Activated T-cell treated with anti-CD3 and anti-CD28 coated beads, Interleukin-2, amount 50 U/mL, for 4 hours (primary cell): ENCODE results near the gene UEVLD. TPM values are rescaled to one million over a fixed set of nuclear protein-coding genes. Genes with fewer than 3 reads are reported as not detected.
A peak's percentile ranks its signal among the peaks of the same experiment; 100 is the strongest.
"Not testable (repeated sequence)": the region's sequence is repeated elsewhere in the genome, so short reads cannot be mapped to it uniquely, and the experiment has no call there.

Source experiments
- ATAC-seq, 2 donors: fragments of 200-7000 bp; cut with Tn5 transposase; one replicate each; pipeline ENCODE4 v1.10.0; 2021
- DNase-seq: peaks from one replicate; pipeline ENCODE4 v3.0.0-alpha.2; 2020
- H3K27me3 Mint-ChIP-seq: one replicate; pipeline ENCODE4 v1.8.0; 2021; ENCODE audit warnings: low read depth, mixed read lengths
- H3K36me3 Mint-ChIP-seq: one replicate; pipeline ENCODE4 v1.8.0; 2022; ENCODE audit warnings: mixed read lengths; ENCODE audit not compliant: insufficient read depth
- H3K4me1 Mint-ChIP-seq: one replicate; pipeline ENCODE4 v1.8.0; 2021; ENCODE audit warnings: low read depth, mixed read lengths
- H3K4me3 Mint-ChIP-seq: one replicate; pipeline ENCODE4 v1.8.0; 2021; ENCODE audit warnings: mild to moderate bottlenecking, moderate library complexity, mixed read lengths
- H3K9me3 Mint-ChIP-seq: one replicate; pipeline ENCODE4 v1.8.0; 2021; ENCODE audit warnings: mixed read lengths
- total RNA-seq, 3 donors: library from RNA; stranded (reverse); gene quantifications; one replicate each; pipeline ENCODE4 v1.2.1, GENCODE V29; 2021

Gene UEVLD
- total RNA-seq, 3 donors from 2014 or later = 9.5 to 11.6 (median 10.8) TPM

DNA sequence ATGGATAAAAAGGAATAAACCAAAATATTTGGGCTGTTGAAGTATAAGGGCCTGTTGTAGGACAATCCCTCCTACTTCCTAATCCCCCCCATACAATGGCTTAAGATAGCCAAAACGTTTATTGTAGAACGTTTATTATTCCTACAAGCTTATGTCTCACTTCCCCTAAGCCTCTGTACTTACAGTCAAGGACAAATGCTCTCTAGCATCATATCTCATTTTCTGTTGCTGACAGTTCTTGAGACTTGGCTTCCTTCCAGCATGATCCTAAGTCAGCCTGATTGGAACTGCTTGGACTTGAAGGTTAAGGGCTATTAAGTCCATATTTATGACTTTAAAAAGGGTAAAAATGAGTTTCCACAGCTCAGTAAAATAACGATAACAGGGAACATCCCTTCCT is 19.8 kb upstream of the UEVLD start:
- H3K4me1 Mint-ChIP-seq = no peaks in the 10 kb centered on the region
- no peak for ATAC-seq
- no peak for DNase-seq
- peaks cover 15% of the 10 kb centered on the region for H3K36me3 Mint-ChIP-seq
- H3K27me3 Mint-ChIP-seq = no peaks in the 10 kb centered on the region
- H3K4me3 Mint-ChIP-seq = no peak overlapping the region
- no peaks in the 10 kb centered on the region for H3K9me3 Mint-ChIP-seq

DNA sequence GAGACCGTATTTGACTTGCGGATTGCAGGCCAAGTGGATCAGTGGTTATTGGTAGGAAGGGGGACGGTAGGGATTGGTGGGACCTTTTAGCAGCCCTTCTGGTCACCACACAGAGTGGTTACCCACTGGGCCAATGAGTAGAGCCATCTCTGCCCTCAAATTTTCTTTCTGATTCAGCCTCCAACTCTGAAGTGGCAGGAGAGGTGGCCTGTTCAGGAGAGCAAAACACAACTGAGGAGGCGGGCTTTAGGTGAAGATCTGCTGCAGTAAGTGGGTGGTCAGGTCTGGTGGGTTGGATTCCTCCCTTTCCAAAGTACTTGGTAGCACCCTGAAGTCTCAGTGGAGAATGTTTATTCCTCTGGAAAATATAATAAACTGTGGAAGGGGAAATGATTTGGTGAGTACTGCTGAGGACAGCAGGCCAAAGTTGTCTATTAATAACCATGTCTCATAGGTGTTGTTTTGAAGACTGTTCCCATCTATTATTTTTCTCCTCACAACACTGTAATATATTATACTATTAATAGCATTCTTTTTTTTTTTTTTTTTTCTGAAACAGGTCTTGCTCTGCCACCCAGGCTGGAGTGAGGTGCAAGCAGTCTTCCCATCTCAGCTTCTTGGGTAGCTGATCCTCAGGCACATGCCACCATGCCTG is 12.5 kb upstream of the UEVLD start:
- no peak for ATAC-seq
- H3K9me3 Mint-ChIP-seq = no peaks in the 10 kb centered on the region
- no peak overlapping the region for H3K4me3 Mint-ChIP-seq
- H3K27me3 Mint-ChIP-seq = no peaks in the 10 kb centered on the region
- no peaks in the 10 kb centered on the region for H3K4me1 Mint-ChIP-seq
- DNase-seq = no peak
- peaks cover 2% of the 10 kb centered on the region for H3K36me3 Mint-ChIP-seq

DNA sequence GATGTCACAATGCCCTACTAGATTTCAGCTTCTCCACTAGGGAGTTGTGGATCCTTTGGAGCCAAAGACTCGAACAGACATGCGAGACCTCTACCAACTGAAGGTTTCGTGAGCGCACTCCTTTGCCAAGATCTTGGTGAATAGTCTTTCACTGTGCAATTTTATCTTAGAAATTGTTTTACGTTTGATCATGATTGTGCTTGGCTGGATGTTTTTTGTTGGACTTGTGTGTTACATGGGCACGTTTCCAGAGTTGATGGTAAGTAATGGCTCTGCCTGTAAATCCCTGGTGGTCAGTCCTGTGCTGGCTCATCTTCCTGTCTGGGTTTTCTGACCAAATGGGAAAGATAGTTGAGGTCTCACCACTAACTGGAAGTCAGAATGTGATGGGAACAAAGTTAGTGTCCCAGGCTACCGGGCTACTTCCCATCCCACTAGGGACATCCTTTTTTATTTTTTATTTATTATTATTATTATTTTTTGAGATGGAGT is 11.3 kb upstream of the UEVLD start, which contains the start of gene MISFA:
Gene MISFA (plus strand): TSS at position 51 of the 492 bp plus-strand sequence. CDS start 140 bp downstream, at position 191.
- no peak for DNase-seq
- Mint-ChIP-seq H3K4me1 (no peaks in the 10 kb centered on the region), H3K9me3 (no peaks in the 10 kb centered on the region), H3K27me3 (no peaks in the 10 kb centered on the region), H3K4me3 (no peak within 1 kb of the TSS), H3K36me3 (peaks cover 2% of the 10 kb centered on the region)
- ATAC-seq = no peak

DNA sequence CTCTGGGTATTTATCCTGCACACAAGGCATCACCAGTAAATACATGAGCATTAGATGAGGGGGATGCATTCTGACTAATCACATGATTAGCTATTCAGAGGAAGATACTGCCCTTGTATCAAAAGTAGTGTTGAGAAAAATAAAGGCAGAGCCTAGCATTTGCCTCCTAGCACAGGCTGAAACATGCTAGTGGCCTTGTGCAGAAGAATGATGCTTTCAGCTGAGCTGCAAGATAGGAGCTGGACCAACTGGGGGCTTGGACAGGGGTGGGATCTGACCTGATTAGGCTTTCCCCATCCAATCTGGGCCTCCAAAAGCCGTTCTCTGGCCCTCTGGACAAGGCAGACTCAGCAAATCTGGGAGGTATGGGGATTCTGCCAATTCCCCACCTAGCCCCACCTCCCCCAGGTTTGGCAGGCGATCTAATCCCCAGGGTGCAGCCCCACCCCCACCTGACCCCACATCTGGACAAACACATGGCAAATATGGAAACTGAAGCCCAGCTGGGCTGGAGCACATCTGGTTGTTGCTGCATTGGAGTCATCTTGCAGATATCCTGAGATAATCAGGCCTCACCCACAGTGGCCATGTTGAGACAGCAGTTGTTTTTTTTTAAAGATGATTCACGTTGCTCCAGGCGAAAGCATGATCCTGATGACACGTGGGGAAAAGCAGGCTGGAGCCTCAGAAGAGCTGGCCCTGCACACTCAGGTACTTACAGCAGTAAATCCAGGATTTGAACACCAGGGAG is 6.6 kb upstream of the UEVLD start:
- ATAC-seq (no peak), DNase-seq (no peak)
- Mint-ChIP-seq H3K4me1 (peaks cover 10% of the 10 kb centered on the region), H3K27me3 (no peaks in the 10 kb centered on the region), H3K36me3 (peaks cover 2% of the 10 kb centered on the region), H3K4me3 (no peak overlapping the region), H3K9me3 (no peaks in the 10 kb centered on the region)

DNA sequence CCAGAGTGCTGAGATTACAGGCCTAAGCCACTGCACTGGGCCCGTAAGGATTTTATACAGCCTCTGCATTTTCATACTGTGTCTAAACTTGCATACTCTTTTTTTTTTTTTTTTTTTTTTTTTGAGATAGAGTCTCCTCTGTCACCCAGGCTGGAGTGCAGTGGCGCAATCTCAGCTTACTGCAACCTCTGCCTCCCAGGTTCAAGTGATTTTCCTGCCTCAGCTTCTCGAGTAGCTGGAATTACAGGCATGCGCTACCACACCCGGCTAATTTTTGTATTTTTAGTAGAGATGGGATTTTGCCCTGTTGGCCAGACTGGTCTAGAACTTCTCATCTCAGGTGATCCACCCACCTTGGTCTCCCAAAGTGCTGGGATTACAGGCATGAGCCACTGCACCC is 5.6 kb upstream of the UEVLD start:
- DNase-seq, ATAC-seq, H3K9me3 Mint-ChIP-seq, H3K36me3 Mint-ChIP-seq, H3K4me3 Mint-ChIP-seq, H3K27me3 Mint-ChIP-seq: not testable (repeated sequence)
- H3K4me1 Mint-ChIP-seq = peaks cover 10% of the 10 kb centered on the region

DNA sequence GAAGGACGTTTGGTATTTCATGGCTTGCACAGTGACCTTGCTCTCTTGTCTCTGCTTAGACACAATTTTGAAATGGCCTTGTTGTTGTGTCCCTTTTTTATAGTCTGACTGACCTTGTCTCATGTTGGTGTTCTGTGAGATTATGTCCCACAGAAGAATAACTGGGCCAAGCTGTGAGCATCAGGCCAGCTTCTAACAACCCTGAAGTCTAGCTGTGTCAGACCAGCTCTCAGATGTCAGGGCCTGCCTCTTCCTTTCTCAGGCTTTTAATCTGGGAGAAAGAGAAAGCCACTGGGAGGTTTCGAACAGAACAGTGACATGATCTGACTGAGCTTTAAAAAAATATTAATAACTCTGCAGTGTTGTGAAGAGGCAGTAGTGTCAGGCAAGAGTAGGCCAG is 2.0 kb upstream of the UEVLD start:
- H3K4me3 Mint-ChIP-seq = peak overlapping the region; percentile 0
- no peak for DNase-seq

DNA sequence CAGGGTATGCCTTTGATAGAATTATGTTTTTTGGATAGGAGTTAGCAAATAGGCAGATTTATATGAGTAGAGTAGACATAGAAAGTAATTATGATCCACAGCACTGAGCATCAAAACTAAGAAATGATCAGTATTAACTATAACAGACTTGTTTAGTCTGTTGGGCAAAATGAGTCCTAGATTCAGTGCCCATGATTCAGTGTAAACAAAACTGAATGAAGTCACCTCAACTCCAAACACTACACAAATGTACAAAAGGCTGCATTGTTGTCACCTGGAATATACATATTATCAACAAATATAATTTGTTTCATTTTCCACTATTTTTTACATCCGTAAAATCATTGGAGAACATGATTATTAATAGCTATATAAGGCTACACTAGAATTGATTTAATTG is 6.7 kb downstream of the UEVLD start:
- no peak overlapping the region for H3K4me3 Mint-ChIP-seq
- H3K27me3 Mint-ChIP-seq = no peaks in the 10 kb centered on the region
- ATAC-seq = no peak
- H3K4me1 Mint-ChIP-seq = peaks cover 11% of the 10 kb centered on the region
- DNase-seq = no peak
- H3K9me3 Mint-ChIP-seq = no peaks in the 10 kb centered on the region
- peaks cover 2% of the 10 kb centered on the region for H3K36me3 Mint-ChIP-seq

More for the DNA sequence above, 2.0 kb upstream of the UEVLD start:
- no peaks in the 10 kb centered on the region for H3K9me3 Mint-ChIP-seq
- peaks cover 10% of the 10 kb centered on the region for H3K4me1 Mint-ChIP-seq
- no peaks in the 10 kb centered on the region for H3K27me3 Mint-ChIP-seq
- H3K36me3 Mint-ChIP-seq = no peaks in the 10 kb centered on the region
- ATAC-seq = no peak

DNA sequence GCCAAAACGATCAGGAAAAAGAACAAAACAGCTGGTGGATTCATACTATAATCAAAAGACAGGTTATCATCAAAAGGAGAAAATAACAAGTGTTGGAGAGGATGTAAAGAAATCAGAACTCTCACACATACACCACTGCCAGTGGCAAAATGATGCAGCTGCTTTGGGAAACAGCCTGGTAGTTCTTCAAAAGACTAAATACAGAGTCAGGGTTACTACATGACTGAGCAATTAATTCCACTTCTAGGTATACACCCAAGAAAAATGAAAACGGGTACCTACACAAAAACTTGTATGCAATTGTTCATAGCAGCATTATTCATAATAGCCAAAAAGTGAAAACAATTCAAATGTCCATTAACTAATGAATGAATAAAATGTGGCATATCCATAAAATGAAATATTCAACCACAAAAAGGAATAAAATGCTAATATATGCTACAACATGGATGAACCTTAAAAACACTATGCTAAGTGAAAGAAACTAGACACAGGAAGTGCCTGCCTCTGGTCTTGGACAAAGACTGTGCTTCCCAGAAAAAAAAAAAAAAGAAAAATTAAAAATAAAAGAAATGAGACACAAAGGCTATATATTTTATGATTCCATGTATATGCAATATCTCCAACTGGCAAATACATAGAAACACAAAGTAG is 8.3 kb downstream of the UEVLD start:
- no peaks in the 10 kb centered on the region for H3K9me3 Mint-ChIP-seq
- DNase-seq = no peak
- peaks cover 12% of the 10 kb centered on the region for H3K4me1 Mint-ChIP-seq
- ATAC-seq = no peak
- H3K4me3 Mint-ChIP-seq = no peak overlapping the region
- peaks cover 5% of the 10 kb centered on the region for H3K36me3 Mint-ChIP-seq
- H3K27me3 Mint-ChIP-seq = no peaks in the 10 kb centered on the region

DNA sequence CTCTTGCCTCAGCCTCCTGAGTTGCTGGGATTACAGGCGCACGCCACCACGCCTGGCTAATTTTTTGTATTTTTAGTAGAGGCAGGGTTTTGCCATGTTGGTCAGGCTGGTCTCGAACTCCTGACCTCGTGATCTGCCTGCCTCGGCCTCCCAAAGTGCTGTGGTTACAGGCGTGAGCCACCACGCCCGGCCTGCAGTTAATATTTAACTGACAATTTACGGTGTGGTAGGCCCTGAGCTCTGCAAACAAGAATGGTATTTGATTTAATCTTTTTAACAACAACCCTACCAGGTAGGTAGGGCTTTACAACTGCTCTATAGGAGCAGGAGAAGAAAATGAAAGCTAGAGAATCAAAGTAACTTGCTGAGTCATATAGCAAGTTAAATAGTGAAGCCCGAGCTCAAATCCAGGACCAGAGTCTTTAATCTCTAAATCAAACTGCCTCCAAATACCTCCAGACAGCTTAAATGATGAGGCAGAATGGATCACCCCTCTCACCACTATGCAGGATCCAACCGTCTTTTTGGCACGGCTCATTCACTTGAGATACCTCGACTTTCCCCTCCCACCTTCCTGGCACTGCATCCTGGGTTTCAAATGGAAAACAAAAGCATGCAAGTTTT is 9.4 kb downstream of the UEVLD start:
- no peaks in the 10 kb centered on the region for H3K27me3 Mint-ChIP-seq
- DNase-seq = no peak

DNA sequence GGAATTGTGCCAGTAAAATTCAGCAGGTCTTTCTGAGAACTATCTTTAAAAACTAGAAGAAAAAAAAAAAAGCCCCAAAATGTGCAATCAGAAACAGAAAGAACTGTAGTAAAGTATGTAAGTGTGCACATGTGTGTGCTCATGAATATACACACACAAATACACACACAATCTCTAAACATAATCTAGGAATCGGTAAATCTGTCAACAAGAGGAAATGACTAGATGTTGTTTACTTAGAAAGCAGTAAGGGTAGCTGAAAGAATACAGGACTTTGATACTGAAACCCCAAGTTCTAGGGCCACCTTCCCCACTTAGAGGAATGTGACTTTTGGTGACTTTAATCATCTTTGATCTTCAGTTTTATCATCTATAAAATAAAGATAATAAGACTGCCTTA is 13.2 kb downstream of the UEVLD start:
- no peak for ATAC-seq

More for the DNA sequence above, 9.4 kb downstream of the UEVLD start:
- peaks cover 11% of the 10 kb centered on the region for H3K4me1 Mint-ChIP-seq
- peak; percentile 41 to 57 for ATAC-seq
- H3K4me3 Mint-ChIP-seq = peak overlapping the region; percentile 59
- peaks cover 5% of the 10 kb centered on the region for H3K36me3 Mint-ChIP-seq
- no peaks in the 10 kb centered on the region for H3K9me3 Mint-ChIP-seq

DNA sequence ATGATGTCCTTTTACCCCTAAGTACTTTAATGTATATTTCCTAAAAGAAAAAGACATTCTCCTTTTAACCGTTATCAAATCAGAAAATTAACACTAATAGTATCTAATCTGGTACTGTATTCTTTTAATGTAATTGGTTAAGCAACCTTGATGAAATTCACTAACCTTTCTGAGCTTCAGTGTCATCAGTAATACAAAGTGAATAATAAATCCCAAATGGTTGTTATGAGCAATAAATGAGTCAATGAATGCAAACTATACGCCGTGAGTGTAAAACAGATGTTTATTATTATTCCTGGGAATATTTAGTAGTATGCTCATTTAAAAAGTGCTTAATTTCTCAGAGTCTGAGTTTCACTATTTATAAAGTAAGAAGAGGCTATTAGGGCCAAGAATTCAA is 21.5 kb downstream of the UEVLD start:
- DNase-seq (no peak), ATAC-seq (no peak)
- no peak overlapping the region for H3K4me3 Mint-ChIP-seq
- H3K27me3 Mint-ChIP-seq = no peaks in the 10 kb centered on the region
- H3K36me3 Mint-ChIP-seq = peaks cover 16% of the 10 kb centered on the region
- H3K9me3 Mint-ChIP-seq = no peaks in the 10 kb centered on the region
- no peaks in the 10 kb centered on the region for H3K4me1 Mint-ChIP-seq

More for the DNA sequence above, 13.2 kb downstream of the UEVLD start:
- no peak for DNase-seq
- Mint-ChIP-seq H3K9me3 (no peaks in the 10 kb centered on the region), H3K4me3 (no peak overlapping the region), H3K4me1 (peaks cover 11% of the 10 kb centered on the region), H3K27me3 (no peaks in the 10 kb centered on the region), H3K36me3 (peaks cover 12% of the 10 kb centered on the region)

DNA sequence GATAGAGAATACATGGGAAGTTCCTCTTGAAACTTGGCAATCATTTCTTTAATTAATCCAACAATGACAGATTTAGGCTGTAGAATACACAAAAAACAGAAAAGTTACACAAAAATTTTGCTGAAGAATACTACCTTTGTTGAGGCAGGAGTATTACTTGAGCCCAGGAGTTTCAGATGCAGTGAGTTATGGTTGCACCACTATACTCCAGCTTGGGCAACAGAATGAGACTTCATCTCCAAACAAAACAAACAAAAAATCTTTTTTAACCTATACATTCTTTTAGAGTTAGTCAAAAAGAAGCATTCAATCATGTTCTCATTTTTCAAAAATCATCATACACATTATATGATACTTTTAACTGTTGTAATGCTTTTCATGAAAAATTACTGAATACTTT is 22.1 kb downstream of the UEVLD start:
- ATAC-seq (no peak), DNase-seq (no peak)
- Mint-ChIP-seq H3K27me3 (no peaks in the 10 kb centered on the region), H3K9me3 (no peaks in the 10 kb centered on the region), H3K4me3 (no peak overlapping the region), H3K4me1 (no peaks in the 10 kb centered on the region), H3K36me3 (peaks cover 13% of the 10 kb centered on the region)

DNA sequence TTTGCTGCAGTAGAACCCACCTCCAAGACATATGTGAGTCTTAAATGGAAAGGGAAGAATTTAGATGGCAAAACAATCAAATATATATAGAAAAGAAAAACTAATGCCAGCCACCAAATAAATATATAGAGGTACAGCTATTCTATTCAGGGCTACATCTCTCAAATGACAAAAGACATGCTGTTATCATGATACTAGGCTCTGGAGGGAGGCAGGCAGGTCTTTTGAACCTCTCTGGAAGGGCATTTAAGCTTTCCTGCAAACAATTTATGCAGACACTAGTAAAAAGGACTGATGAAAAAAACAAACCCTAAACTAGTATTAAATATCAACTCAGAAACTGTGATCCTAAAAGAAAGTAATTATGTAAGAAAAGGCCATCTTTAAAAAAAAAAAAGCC is 24.4 kb downstream of the UEVLD start:
- H3K36me3 Mint-ChIP-seq = peaks cover 10% of the 10 kb centered on the region
- DNase-seq (no peak), ATAC-seq (no peak)
- no peaks in the 10 kb centered on the region for H3K4me1 Mint-ChIP-seq
- no peaks in the 10 kb centered on the region for H3K9me3 Mint-ChIP-seq
- H3K27me3 Mint-ChIP-seq = no peaks in the 10 kb centered on the region
- H3K4me3 Mint-ChIP-seq = no peak overlapping the region

DNA sequence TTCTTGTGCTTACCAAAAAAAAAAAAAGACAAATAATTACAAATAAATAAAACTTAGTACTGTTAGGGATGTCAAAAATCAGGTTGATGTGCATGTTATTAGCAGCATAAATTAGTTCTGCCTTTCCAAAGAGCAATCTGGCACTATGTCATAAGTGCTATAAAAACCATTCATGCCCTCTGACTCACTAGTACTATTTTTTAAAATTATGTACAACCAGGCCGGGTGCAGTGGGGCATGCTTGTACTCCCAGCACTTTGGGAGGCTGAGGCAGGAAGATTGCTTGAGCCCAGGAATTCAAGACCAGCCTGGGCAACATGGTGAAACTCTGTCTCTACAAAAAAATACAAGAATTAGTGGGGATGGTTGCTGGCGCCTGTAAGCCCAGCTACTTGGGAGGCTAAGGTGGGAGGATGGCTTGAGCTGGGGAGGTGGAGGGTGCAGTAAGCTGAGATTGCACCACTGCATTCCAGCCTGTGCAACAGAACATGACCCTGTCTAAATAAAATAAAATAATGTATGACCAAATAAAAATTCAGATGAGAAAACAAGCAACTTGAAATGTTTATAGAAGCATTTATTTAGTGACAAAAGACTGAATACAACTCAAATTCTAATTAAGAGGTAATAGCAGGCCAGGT is 25.3 kb downstream of the UEVLD start:
- peaks cover 10% of the 10 kb centered on the region for H3K36me3 Mint-ChIP-seq
- H3K4me3 Mint-ChIP-seq = no peak overlapping the region
- H3K27me3 Mint-ChIP-seq = no peaks in the 10 kb centered on the region
- ATAC-seq (no peak), DNase-seq (no peak)
- H3K4me1 Mint-ChIP-seq = no peaks in the 10 kb centered on the region
- H3K9me3 Mint-ChIP-seq = no peaks in the 10 kb centered on the region
